NCI-H524 (cell line): ENCODE results near the gene KASH5.
"Not testable (repeated sequence)": the region's sequence is repeated elsewhere in the genome, so short reads cannot be mapped to it uniquely, and the experiment has no call there.

Experiments used
- DNase-seq, 2 experiments: peaks; one replicate each; lab custom pipeline; 2025; lab: John Stamatoyannopoulos, UW

Gene KASH5

GRCh38 chr19:49362048-49362928, 25.8 kb upstream of the KASH5 start, which contains the start of gene TEAD2:
TSS of gene TEAD2 (minus strand) at chr19:49362416. CDS start at chr19:49360075, 2,341 bp downstream.
- peak in 1 of 2 experiments; percentile 18 for DNase-seq

- DNase-seq, result no peak
Observed at GRCh38 chr19:49362929-49363267, 25.2 kb upstream of the KASH5 start.

- peak; percentile 74 to 86 for DNase-seq
Observed at GRCh38 chr19:49363268-49364082, 24.6 kb upstream of the KASH5 start, which contains the start of gene DKKL1. TSS of gene DKKL1 (plus strand) at chr19:49363877. CDS start at chr19:49363999, 122 bp downstream.

DNA sequence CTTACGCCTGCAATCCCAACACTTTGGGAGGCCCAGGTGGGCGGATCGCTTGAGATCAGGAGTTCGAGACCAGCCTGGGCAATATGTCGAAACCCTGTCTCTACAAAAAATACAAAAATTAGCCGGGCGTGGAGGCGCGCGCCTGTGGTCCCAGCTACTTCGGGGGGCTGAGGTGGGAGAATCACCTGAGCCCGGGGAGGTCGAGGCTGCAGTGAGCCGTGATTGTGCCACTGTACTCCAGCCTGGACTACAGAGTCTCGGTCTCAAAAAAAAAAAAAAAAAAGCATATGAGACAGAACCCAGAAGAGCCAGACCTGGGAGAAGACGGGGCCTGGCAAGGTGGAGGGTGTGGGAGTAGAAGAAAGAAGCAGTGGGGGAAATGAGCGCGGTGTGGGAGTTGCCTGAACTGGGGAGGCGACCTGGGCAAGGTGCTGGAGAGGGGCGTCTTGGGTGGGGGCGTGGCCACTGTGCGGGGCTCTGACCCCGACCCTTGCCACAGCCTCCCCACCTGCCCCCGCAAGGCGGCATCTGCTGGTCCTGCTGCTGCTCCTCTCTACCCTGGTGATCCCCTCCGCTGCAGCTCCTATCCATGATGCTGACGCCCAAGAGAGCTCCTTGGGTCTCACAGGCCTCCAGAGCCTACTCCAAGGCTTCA, 23.8 kb upstream of the KASH5 start:
- no peak for DNase-seq

GRCh38 chr19:49366110-49366509, 21.9 kb upstream of the KASH5 start:
- no peak for DNase-seq

- DNase-seq, result no peak
Observed at GRCh38 chr19:49368711-49369358, 19.2 kb upstream of the KASH5 start.

GRCh38 chr19:49371184-49371583, 16.9 kb upstream of the KASH5 start:
- DNase-seq, result no peak

GRCh38 chr19:49373174-49373573, 14.9 kb upstream of the KASH5 start:
- DNase-seq, result not testable (repeated sequence)

DNA sequence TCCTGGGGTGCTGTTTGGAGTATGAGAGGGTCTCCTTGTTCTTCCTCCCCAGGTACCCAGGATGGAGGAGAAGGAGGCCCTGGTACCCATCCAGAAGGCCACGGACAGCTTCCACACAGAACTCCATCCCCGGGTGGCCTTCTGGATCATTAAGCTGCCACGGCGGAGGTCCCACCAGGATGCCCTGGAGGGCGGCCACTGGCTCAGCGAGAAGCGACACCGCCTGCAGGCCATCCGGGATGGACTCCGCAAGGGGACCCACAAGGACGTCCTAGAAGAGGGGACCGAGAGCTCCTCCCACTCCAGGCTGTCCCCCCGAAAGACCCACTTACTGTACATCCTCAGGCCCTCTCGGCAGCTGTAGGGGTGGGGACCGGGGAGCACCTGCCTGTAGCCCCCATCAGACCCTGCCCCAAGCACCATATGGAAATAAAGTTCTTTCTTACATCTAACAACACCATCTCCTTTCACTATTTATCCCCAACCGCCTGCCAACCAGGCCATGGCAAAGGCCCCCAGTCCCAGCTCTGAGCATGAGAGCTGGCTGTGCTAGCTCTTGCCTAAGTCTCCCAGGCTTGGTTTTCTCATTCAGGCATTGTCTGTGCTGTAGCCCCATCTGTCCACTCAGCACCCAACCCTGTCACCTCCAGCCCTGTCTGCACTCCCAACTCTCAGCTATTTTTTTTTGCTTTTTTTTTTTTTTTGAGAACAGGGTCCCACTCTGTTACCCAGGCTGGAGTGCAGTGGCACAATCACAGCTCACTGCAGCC, 13.2 kb upstream of the KASH5 start:
- no peak for DNase-seq

GRCh38 chr19:49378512-49378911, 9.5 kb upstream of the KASH5 start:
- DNase-seq, result no peak

DNA sequence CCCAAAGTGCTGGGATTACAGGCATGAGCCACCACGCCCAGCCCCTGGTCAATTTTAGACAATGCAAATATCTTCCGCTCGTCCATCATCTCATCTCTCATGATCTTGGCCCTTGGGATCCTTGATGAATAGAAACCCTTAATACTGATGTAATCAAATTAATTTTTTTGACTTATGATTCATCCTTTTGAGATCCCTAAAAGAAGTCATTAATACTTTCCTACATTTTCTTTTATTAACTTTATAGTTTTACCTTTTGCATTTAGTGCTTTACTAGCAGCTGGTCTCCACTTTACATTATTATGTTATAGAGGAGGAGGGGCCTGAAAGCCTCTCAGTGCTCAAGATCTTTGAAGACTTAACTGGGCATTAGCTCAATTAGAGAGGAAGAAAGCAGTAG, 7.7 kb upstream of the KASH5 start:
- DNase-seq, result no peak

GRCh38 chr19:49382639-49383038, 5.4 kb upstream of the KASH5 start:
- DNase-seq, result no peak

DNA sequence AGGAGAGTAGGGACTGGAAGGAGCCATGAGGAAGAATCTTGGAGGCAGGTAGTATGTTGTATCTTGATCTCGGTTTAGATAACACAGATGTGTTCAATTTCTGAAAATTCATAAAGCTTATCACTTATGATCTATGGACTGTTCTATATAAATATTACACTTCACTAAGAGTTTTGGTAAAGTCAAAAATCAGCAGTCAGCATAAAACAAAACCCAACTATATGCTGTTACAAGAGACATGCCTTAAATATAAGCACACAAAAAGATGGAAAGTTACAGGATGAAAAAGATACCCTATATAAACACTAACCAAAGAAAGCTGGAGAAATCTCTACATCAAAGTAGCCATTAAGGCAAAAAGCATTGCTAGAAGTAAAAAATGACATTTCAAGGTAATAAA, 4.5 kb upstream of the KASH5 start:
- DNase-seq, result no peak

GRCh38 chr19:49389406-49389805, 1.4 kb downstream of the KASH5 start:
- DNase-seq, result no peak

DNA sequence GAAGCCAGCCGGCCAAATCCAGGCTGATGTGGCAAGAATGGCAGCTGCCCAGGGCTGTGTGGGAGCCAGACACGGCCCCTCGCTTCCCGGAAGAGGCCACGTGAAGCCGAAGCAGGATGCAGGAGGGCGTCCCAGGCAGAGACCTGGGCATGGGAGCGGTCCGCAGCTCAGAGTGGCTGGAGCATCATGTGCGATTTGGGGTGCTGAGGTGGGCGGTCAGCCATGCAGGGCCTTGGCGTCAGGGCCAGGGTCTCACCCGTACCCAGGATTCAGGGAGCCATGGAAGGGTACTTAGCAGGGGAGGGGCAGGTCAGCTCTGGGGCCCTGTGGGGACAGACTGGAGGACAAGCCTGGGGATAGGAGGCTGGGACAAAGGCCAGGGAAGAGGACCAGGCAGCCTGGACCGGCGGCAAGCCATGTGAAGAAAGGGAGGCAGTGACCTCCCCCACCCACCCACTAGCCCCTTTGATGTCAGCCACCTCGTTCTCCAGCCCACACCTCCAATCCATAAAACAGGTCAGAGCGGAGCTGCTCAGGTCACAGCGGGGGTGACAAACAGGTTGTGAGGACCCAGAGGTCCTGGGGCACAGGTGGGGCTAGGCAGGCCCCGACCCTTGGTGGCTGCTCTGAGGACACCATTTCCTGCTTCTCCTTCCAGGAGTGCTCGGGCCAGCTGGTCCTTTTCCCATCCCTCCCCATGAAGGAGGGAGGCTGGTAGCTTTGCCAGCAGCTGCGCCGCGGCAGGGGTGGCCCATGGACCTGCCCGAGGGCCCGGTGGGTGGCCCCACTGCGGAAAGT, 2.3 kb downstream of the KASH5 start:
- DNase-seq, result peak in 1 of 2 experiments; percentile 94

DNA sequence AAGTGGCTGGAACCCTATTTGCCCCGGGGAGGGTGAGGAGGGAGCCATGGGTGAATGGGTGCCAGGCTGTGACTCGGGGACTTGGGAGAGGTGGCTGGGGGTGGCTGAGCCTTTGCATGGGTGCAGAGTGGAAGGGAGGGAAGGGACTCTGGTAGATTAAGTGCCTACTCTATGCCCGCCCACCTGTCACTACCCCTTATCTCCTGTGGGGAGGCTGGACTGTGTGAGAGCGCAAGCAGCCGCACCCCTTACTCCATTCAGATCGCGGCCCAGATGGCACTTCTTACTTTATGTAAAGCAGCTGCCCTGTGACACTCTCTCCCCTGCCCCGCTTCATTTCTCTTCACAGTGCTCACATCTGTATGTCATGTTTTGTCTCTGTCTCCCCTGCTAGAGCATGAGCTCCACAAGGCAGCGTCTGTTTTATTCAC, 2.9 kb downstream of the KASH5 start:
- peak; percentile 97 to 99 for DNase-seq

- peak; percentile 87 to 93 for DNase-seq
Observed at GRCh38 chr19:49391581-49392399, 3.7 kb downstream of the KASH5 start.

DNA sequence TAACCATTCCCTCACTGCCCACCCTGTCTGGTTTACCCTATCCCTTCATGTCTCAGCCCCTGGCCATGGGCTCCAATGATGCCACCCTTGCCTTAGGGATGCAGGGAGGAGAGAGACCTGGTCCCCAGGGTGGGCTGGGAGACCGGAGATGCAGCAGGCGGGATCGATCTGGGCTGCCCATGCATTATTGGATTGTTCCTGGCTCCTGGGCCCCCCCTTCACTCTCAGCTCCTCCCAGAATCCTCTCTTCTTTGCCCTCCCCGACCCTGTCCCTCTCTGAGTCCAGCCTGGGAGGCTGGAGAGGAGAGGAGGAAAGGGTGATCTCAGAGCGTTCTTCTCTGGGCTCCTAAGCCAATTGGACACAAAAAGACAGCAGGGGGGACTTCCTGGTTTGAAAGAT, 5.8 kb downstream of the KASH5 start:
- DNase-seq, result no peak
